ENCODE data around the gene ULBP1. TPM values are rescaled to one million over a fixed set of nuclear protein-coding genes. Genes with fewer than 3 reads are reported as not detected.
"Not testable (repeated sequence)": the region's sequence is repeated elsewhere in the genome, so short reads cannot be mapped to it uniquely, and the experiment has no call there.

The ULBP1 gene
- total RNA-seq, 1 experiment from 2014 or later: 3.1 TPM

DNA sequence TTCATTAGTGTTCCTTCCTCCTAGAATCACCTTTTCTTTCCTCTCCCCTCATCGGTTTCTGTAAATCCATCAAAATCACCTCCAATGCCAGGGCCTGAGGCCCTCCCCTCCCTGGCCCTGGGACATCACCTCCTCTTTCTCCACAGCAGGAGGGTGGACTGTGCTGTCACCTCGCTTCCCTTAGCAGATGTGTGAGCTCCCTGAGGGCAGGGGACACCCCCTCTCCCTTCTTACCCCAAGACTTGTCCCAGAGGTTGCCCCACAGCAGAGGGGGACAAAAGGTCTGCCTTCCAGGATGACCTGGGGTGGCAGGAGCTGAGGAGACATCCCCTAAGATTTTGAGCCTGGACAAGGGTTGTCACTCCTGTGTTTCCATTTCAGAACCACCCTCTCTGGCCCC is 5.9 kb downstream of the ULBP1 start:
- Histone ChIP-seq H3K27me3 (ENCODE audit: control insufficient read depth, insufficient read depth, low read length) (no peaks in the 10 kb centered on the region), H3K4me3 (ENCODE audit: low read depth in 2 of 2, low read length in 2 of 2) (no peak overlapping the region), H3K9me3 (ENCODE audit: control insufficient read depth, insufficient read depth, low read depth, low read length) (no peaks in the 10 kb centered on the region), H3K4me1 (ENCODE audit: control insufficient read depth, insufficient read depth, low read length) (no peaks in the 10 kb centered on the region), H3K27ac (ENCODE audit: low read length) (no peak overlapping the region), H3K36me3 (ENCODE audit: control insufficient read depth, insufficient read depth, low read length) (no peaks in the 10 kb centered on the region)
- TF ChIP-seq, protein P1, sequence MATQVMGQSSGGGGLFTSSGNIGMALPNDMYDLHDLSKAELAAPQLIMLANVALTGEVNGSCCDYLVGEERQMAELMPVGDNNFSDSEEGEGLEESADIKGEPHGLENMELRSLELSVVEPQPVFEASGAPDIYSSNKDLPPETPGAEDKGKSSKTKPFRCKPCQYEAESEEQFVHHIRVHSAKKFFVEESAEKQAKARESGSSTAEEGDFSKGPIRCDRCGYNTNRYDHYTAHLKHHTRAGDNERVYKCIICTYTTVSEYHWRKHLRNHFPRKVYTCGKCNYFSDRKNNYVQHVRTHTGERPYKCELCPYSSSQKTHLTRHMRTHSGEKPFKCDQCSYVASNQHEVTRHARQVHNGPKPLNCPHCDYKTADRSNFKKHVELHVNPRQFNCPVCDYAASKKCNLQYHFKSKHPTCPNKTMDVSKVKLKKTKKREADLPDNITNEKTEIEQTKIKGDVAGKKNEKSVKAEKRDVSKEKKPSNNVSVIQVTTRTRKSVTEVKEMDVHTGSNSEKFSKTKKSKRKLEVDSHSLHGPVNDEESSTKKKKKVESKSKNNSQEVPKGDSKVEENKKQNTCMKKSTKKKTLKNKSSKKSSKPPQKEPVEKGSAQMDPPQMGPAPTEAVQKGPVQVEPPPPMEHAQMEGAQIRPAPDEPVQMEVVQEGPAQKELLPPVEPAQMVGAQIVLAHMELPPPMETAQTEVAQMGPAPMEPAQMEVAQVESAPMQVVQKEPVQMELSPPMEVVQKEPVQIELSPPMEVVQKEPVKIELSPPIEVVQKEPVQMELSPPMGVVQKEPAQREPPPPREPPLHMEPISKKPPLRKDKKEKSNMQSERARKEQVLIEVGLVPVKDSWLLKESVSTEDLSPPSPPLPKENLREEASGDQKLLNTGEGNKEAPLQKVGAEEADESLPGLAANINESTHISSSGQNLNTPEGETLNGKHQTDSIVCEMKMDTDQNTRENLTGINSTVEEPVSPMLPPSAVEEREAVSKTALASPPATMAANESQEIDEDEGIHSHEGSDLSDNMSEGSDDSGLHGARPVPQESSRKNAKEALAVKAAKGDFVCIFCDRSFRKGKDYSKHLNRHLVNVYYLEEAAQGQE (IDR thresholded peaks at IDR 0.05; ENCODE audit: insufficient read depth in 1 of 2, low read depth in 2 of 2, low read length in 1 of 2): no peak
- TF ChIP-seq POLR2AphosphoS5 (IDR thresholded peaks at IDR 0.05; ENCODE audit: low read depth, low read length): no peak
- TF ChIP-seq, protein P2, sequence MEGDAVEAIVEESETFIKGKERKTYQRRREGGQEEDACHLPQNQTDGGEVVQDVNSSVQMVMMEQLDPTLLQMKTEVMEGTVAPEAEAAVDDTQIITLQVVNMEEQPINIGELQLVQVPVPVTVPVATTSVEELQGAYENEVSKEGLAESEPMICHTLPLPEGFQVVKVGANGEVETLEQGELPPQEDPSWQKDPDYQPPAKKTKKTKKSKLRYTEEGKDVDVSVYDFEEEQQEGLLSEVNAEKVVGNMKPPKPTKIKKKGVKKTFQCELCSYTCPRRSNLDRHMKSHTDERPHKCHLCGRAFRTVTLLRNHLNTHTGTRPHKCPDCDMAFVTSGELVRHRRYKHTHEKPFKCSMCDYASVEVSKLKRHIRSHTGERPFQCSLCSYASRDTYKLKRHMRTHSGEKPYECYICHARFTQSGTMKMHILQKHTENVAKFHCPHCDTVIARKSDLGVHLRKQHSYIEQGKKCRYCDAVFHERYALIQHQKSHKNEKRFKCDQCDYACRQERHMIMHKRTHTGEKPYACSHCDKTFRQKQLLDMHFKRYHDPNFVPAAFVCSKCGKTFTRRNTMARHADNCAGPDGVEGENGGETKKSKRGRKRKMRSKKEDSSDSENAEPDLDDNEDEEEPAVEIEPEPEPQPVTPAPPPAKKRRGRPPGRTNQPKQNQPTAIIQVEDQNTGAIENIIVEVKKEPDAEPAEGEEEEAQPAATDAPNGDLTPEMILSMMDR (IDR thresholded peaks at IDR 0.05): no peak
- no peak for TF ChIP-seq SIN3A (IDR thresholded peaks at IDR 0.05; ENCODE audit: borderline replicate concordance, insufficient read depth, low read depth, low read length)
- TF ChIP-seq TCF7L2 (IDR thresholded peaks at IDR 0.05; ENCODE audit: low read depth, low read length): no peak
- no peak for DNase-seq (ENCODE audit: low read depth, low spot score)
- in situ Hi-C loops (cut with HindIII; ENCODE audit: low pct_unique_long_range_greater_than_20kb, low sequenced_read_pairs) (no loop called here), intact Hi-C loops (cut with micrococcal nuclease; ENCODE audit: unreplicated experiment) (no loop called here)
- no TSS peak for BruUV-seq (replicated peaks)
- ChIA-PET CTCF (no interaction called here), POLR2A (no interaction called here)
- ATAC-seq: no peak

DNA sequence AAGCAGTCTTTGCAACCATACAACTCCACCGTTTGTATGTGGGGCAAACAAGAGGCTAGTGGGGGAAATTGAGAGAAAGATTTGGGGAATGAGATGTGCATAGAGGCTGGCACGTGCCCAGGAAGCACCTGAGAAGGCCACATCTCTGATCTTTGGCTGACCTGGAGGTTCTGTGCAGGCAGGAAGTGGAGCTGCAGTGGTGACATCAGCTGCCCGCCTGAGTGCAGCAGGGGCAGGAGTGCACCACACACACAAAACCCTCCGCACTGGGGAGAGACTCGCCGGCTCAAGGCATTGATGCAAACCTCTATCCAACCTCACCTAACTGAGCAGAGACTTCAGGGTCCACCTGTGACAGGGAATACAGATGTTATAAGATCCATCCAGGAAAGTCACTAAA is 10.7 kb downstream of the ULBP1 start:
- H3K27me3 ChIP-seq (ENCODE audit: control insufficient read depth, insufficient read depth, low read length); H3K9me3 ChIP-seq (ENCODE audit: control insufficient read depth, insufficient read depth, low read depth, low read length); in situ Hi-C loops (cut with HindIII; ENCODE audit: low pct_unique_long_range_greater_than_20kb, low sequenced_read_pairs); BruUV-seq (replicated peaks); ATAC-seq; intact Hi-C loops (cut with micrococcal nuclease; ENCODE audit: unreplicated experiment); H3K4me3 ChIP-seq (ENCODE audit: low read depth in 2 of 2, low read length in 2 of 2); H3K36me3 ChIP-seq (ENCODE audit: control insufficient read depth, insufficient read depth, low read length); H3K27ac ChIP-seq (ENCODE audit: low read length); H3K4me1 ChIP-seq (ENCODE audit: control insufficient read depth, insufficient read depth, low read length); POLR2A ChIA-PET; DNase-seq (ENCODE audit: low read depth, low spot score): not testable (repeated sequence)
- CTCF ChIA-PET: interaction anchor here (0.7 kb wide), 1 partner anchor 120 kb away, joined by 3 read pairs; no protein-coding TSS in a partner anchor

DNA sequence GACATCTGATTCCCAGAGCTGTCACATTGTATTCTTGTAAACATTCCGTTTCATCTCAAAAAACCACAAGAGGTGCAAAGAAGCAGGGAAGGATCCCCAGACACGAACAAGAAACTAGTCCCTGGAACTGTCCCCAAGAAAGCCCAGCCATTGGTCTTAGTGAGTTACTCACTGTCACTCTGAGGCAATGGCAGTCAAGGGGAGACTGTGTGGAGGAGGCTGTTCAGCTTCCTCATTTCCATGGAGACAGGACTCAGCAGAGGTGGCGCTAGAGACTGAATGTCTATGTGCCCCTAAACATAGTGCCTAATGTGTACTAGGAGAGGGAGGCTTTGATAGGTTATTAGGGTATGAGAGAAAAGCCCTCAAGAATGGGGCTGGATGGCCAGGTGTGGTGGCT is 11.1 kb downstream of the ULBP1 start:
- ChIA-PET CTCF (no interaction called here), POLR2A (no interaction called here)
- TF ChIP-seq POLR2AphosphoS5 (IDR thresholded peaks at IDR 0.05; ENCODE audit: low read depth, low read length) (no peak), TCF7L2 (IDR thresholded peaks at IDR 0.05; ENCODE audit: low read depth, low read length) (no peak), SIN3A (IDR thresholded peaks at IDR 0.05; ENCODE audit: borderline replicate concordance, insufficient read depth, low read depth, low read length) (no peak)
- TF ChIP-seq, protein P1 (IDR thresholded peaks at IDR 0.05; ENCODE audit: insufficient read depth in 1 of 2, low read depth in 2 of 2, low read length in 1 of 2): no peak
- TF ChIP-seq, protein P2 (IDR thresholded peaks at IDR 0.05): no peak
- no TSS peak for BruUV-seq (replicated peaks)
- Histone ChIP-seq H3K27ac (ENCODE audit: low read length) (no peak overlapping the region), H3K4me3 (ENCODE audit: low read depth in 2 of 2, low read length in 2 of 2) (no peak overlapping the region), H3K27me3 (ENCODE audit: control insufficient read depth, insufficient read depth, low read length) (no peaks in the 10 kb centered on the region), H3K36me3 (ENCODE audit: control insufficient read depth, insufficient read depth, low read length) (no peaks in the 10 kb centered on the region), H3K4me1 (ENCODE audit: control insufficient read depth, insufficient read depth, low read length) (no peaks in the 10 kb centered on the region), H3K9me3 (ENCODE audit: control insufficient read depth, insufficient read depth, low read depth, low read length) (no peaks in the 10 kb centered on the region)
- intact Hi-C loops (cut with micrococcal nuclease; ENCODE audit: unreplicated experiment): no loop called here
- in situ Hi-C loops (cut with HindIII; ENCODE audit: low pct_unique_long_range_greater_than_20kb, low sequenced_read_pairs): no loop called here
- no peak for DNase-seq (ENCODE audit: low read depth, low spot score)
- no peak for ATAC-seq
